ENCODE data around the gene SEC16B.

SEC16B gene

GRCh38 chr1:177950506-177950905 is 19.4 kb downstream of the SEC16B start:
- H3K9me3 ChIP-seq (ENCODE audit: control insufficient read depth, insufficient read depth, low read length), result no peaks in the 10 kb centered on the region
- H3K27me3 ChIP-seq (ENCODE audit: control insufficient read depth, low read length), result no peaks in the 10 kb centered on the region
- no peaks in the 10 kb centered on the region for H3F3A ChIP-seq (ENCODE audit: control insufficient read depth, insufficient read depth)
- no peaks in the 10 kb centered on the region for H3K36me3 ChIP-seq (ENCODE audit: control insufficient read depth, low read length)
- H4K20me1 ChIP-seq (ENCODE audit: control insufficient read depth, insufficient read depth, low read depth, low read length), result no peaks in the 10 kb centered on the region
- TF ChIP-seq EZH2phosphoT487 (IDR thresholded peaks at IDR 0.05; ENCODE audit: borderline replicate concordance, low read length), result no peak
- TF ChIP-seq CTCF (IDR thresholded peaks at IDR 0.05; ENCODE audit: low read depth, low read length, poor library complexity, severe bottlenecking), result no peak
- no peaks in the 10 kb centered on the region for H3K9me2 ChIP-seq (replicated peaks; ENCODE audit: control insufficient read depth, low read length)
- H3K4me1 ChIP-seq (ENCODE audit: control insufficient read depth, low read length), result no peaks in the 10 kb centered on the region
- H3K79me2 ChIP-seq (ENCODE audit: control insufficient read depth, low read length), result no peaks in the 10 kb centered on the region
- H3K4me2 ChIP-seq (ENCODE audit: low read length), result no peak overlapping the region
- no peak overlapping the region for H3K4me3 ChIP-seq (ENCODE audit: low read length)
- H3K27ac ChIP-seq (ENCODE audit: low read depth, low read length), result no peak overlapping the region

GRCh38 chr1:177948336-177948972 is 21.4 kb downstream of the SEC16B start:
- Histone ChIP-seq H3K4me2 (ENCODE audit: low read length) (no peak overlapping the region), H3K36me3 (ENCODE audit: control insufficient read depth, low read length) (no peaks in the 10 kb centered on the region), H3K9me3 (ENCODE audit: control insufficient read depth, insufficient read depth, low read length) (no peaks in the 10 kb centered on the region), H3K9me2 (replicated peaks; ENCODE audit: control insufficient read depth, low read length) (no peaks in the 10 kb centered on the region), H3K4me3 (ENCODE audit: low read length) (no peak overlapping the region), H3F3A (ENCODE audit: control insufficient read depth, insufficient read depth) (no peaks in the 10 kb centered on the region), H3K27me3 (ENCODE audit: control insufficient read depth, low read length) (no peaks in the 10 kb centered on the region), H3K4me1 (ENCODE audit: control insufficient read depth, low read length) (no peaks in the 10 kb centered on the region), H3K27ac (ENCODE audit: low read depth, low read length) (no peak overlapping the region), H4K20me1 (ENCODE audit: control insufficient read depth, insufficient read depth, low read depth, low read length) (no peaks in the 10 kb centered on the region), H3K79me2 (ENCODE audit: control insufficient read depth, low read length) (no peaks in the 10 kb centered on the region)
- TF ChIP-seq CTCF (IDR thresholded peaks at IDR 0.05; ENCODE audit: low read depth, low read length, poor library complexity, severe bottlenecking), result peak; percentile 85
- no peak for TF ChIP-seq EZH2phosphoT487 (IDR thresholded peaks at IDR 0.05; ENCODE audit: borderline replicate concordance, low read length)

GRCh38 chr1:177947623-177948022 is 22.2 kb downstream of the SEC16B start:
- Histone ChIP-seq H3K9me3 (ENCODE audit: control insufficient read depth, insufficient read depth, low read length) (no peaks in the 10 kb centered on the region), H3K4me2 (ENCODE audit: low read length) (no peak overlapping the region), H3K27ac (ENCODE audit: low read depth, low read length) (no peak overlapping the region), H3K27me3 (ENCODE audit: control insufficient read depth, low read length) (no peaks in the 10 kb centered on the region), H4K20me1 (ENCODE audit: control insufficient read depth, insufficient read depth, low read depth, low read length) (no peaks in the 10 kb centered on the region), H3K4me1 (ENCODE audit: control insufficient read depth, low read length) (no peaks in the 10 kb centered on the region), H3K9me2 (replicated peaks; ENCODE audit: control insufficient read depth, low read length) (no peaks in the 10 kb centered on the region), H3F3A (ENCODE audit: control insufficient read depth, insufficient read depth) (no peaks in the 10 kb centered on the region), H3K4me3 (ENCODE audit: low read length) (no peak overlapping the region), H3K36me3 (ENCODE audit: control insufficient read depth, low read length) (no peaks in the 10 kb centered on the region), H3K79me2 (ENCODE audit: control insufficient read depth, low read length) (no peaks in the 10 kb centered on the region)
- no peak for TF ChIP-seq CTCF (IDR thresholded peaks at IDR 0.05; ENCODE audit: low read depth, low read length, poor library complexity, severe bottlenecking)
- TF ChIP-seq EZH2phosphoT487 (IDR thresholded peaks at IDR 0.05; ENCODE audit: borderline replicate concordance, low read length), result no peak

Measured in DOHH2 (cell line).